ENCODE measurements around the gene SGSM2.

- TF ChIP-seq, protein P1, sequence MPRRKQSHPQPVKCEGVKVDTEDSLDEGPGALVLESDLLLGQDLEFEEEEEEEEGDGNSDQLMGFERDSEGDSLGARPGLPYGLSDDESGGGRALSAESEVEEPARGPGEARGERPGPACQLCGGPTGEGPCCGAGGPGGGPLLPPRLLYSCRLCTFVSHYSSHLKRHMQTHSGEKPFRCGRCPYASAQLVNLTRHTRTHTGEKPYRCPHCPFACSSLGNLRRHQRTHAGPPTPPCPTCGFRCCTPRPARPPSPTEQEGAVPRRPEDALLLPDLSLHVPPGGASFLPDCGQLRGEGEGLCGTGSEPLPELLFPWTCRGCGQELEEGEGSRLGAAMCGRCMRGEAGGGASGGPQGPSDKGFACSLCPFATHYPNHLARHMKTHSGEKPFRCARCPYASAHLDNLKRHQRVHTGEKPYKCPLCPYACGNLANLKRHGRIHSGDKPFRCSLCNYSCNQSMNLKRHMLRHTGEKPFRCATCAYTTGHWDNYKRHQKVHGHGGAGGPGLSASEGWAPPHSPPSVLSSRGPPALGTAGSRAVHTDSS (CRISPR knock-in tag; conservative IDR thresholded peaks at IDR 0.05): no peak
- TF ChIP-seq EP300 (IDR thresholded peaks at IDR 0.05; ENCODE audit: low read depth in 2 of 2, low read length in 2 of 2) (no peak), EP300 (CRISPR knock-in tag; IDR thresholded peaks at IDR 0.05; ENCODE audit: borderline replicate concordance) (no peak), EZH2 (conservative IDR thresholded peaks at IDR 0.05; ENCODE audit: low read depth, low read length) (no peak), TAF1 (CRISPR knock-in tag; IDR thresholded peaks at IDR 0.05) (no peak), NFE2L1 (CRISPR knock-in tag; IDR thresholded peaks at IDR 0.05; ENCODE audit: borderline replicate concordance) (no peak), HOXA7 (CRISPR knock-in tag; IDR thresholded peaks at IDR 0.05) (no peak), MXI1 (IDR thresholded peaks at IDR 0.05; ENCODE audit: borderline replicate concordance, low read depth, low read length) (no peak)
- TF ChIP-seq, protein P2, sequence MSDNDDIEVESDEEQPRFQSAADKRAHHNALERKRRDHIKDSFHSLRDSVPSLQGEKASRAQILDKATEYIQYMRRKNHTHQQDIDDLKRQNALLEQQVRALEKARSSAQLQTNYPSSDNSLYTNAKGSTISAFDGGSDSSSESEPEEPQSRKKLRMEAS (IDR thresholded peaks at IDR 0.05): no peak
- TF ChIP-seq, protein P3, sequence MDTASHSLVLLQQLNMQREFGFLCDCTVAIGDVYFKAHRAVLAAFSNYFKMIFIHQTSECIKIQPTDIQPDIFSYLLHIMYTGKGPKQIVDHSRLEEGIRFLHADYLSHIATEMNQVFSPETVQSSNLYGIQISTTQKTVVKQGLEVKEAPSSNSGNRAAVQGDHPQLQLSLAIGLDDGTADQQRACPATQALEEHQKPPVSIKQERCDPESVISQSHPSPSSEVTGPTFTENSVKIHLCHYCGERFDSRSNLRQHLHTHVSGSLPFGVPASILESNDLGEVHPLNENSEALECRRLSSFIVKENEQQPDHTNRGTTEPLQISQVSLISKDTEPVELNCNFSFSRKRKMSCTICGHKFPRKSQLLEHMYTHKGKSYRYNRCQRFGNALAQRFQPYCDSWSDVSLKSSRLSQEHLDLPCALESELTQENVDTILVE (CRISPR knock-in tag; IDR thresholded peaks at IDR 0.05): no peak
Measured at GRCh38 chr17:2380950-2381649, 43.8 kb downstream of the SGSM2 start.

Data from HepG2 (cell line).